ENCODE data around the gene TOR2A.

TOR2A gene

GRCh38 chr9:127716412-127716811, 18.7 kb downstream of the TOR2A start:
- DNase-seq = no peak

- DNase-seq = peak; percentile 95
These were observed 19.4 kb downstream of the TOR2A start, which contains the start of the genes PTRH1 and TTC16 for GRCh38 chr9:127715470-127716337. Gene PTRH1, minus strand, starts transcription at chr9:127715663. Its CDS starts 24 bp downstream, at chr9:127715639. Gene TTC16, plus strand, starts transcription at chr9:127716079. Its CDS starts 67 bp downstream, at chr9:127716146.

GRCh38 chr9:127714951-127715469, 20.1 kb downstream of the TOR2A start:
- no peak for DNase-seq

GRCh38 chr9:127714020-127714750, 20.9 kb downstream of the TOR2A start:
- no peak for DNase-seq

GRCh38 chr9:127712867-127713266, 22.2 kb downstream of the TOR2A start:
- DNase-seq = no peak

GRCh38 chr9:127712371-127712770, 22.7 kb downstream of the TOR2A start:
- no peak for DNase-seq

GRCh38 chr9:127711831-127712274, 23.2 kb downstream of the TOR2A start:
- DNase-seq = no peak

- DNase-seq = no peak
These were observed 23.8 kb downstream of the TOR2A start for GRCh38 chr9:127711226-127711701.

GRCh38 chr9:127710204-127710783, 24.8 kb downstream of the TOR2A start:
- no peak for DNase-seq

GRCh38 chr9:127708952-127709587, 26.0 kb downstream of the TOR2A start:
- DNase-seq = no peak

GRCh38 chr9:127707766-127708165, 27.3 kb downstream of the TOR2A start:
- no peak for DNase-seq

GRCh38 chr9:127706836-127707241, 28.3 kb downstream of the TOR2A start, which contains the start of gene CFAP157:
Gene CFAP157, plus strand, starts transcription at chr9:127706988. Its CDS starts 44 bp downstream, at chr9:127707032.
- DNase-seq = no peak

- no peak for DNase-seq
These were observed 29.3 kb downstream of the TOR2A start for GRCh38 chr9:127705577-127706379.

GRCh38 chr9:127703289-127703946, 31.7 kb downstream of the TOR2A start:
- no peak for DNase-seq

- DNase-seq = no peak
These were observed 34.4 kb downstream of the TOR2A start for GRCh38 chr9:127700594-127701255.

- DNase-seq = no peak
These were observed 35.0 kb downstream of the TOR2A start for GRCh38 chr9:127700140-127700539.

GRCh38 chr9:127698985-127699670, 36.0 kb downstream of the TOR2A start:
- DNase-seq = peak; percentile 96

GRCh38 chr9:127698386-127698785, 36.7 kb downstream of the TOR2A start:
- no peak for DNase-seq

- DNase-seq = no peak
These were observed 37.5 kb downstream of the TOR2A start for GRCh38 chr9:127697575-127697974.
